Coronary artery (tissue), 2 donors: ENCODE results near the gene HSP90AB1.

Experiments
- DNase-seq: peaks from one replicate; pipeline ENCODE4 v3.0.0-alpha.2; 2017; ENCODE audit warnings: low spot score
- H3K27ac ChIP-seq, 2 donors: fragments of 200-600 bp; sonication (generic); one replicate each; pipeline ENCODE4 v1.5.1; 2016 to 2019
- H3K4me3 ChIP-seq: fragments of 200-600 bp; sonication (generic); 2 replicates; pipeline ENCODE4 v1.5.1; 2016; ENCODE audit warnings: mild to moderate bottlenecking, moderate library complexity
- TF ChIP-seq, protein P1 (sequence below): fragments of 200-600 bp; sonication (generic); IDR thresholded peaks from one replicate; pipeline ENCODE4 v1.5.1; 2019; ENCODE audit warnings: antibody characterized with exemption

The HSP90AB1 gene

DNA sequence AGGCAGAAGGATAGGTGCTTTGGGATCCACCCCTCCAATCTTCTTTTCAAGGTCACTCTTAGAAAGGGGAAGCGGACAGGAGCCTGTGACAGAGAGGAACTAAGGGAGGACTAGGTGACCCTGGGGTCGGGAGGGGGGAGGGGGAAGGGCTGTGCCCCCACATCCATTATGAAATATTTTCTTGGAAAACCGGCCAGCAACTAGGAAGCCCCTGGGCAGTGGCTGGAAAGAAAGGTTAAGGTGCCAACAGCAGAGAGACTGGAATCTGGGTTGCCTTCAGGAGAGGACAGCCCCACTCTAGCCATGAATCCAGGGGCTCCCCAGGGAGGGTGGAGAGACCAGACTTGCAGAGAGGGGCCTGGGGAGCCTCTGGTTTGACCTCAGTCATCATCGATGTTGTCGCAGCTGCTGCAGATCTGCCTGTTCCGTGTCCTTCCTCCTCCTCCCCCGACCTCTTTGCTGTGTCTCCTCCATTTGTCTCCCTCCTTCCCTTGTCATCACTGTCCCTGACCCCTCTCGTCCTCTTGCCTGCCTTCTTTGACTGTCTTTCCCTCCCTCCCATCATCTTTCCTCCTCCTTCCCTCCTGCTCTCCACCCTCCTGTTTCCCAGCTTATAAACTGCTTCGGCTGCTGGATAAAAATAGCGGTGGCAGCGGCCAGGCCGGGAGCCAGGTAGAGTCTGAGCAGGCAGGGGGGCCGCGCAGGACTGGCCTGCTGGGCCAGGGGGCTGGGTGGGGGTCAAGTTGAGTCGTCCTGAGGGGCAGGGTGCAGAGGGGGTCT, 20.3 kb upstream of the HSP90AB1 start:
- TF ChIP-seq, protein P1, sequence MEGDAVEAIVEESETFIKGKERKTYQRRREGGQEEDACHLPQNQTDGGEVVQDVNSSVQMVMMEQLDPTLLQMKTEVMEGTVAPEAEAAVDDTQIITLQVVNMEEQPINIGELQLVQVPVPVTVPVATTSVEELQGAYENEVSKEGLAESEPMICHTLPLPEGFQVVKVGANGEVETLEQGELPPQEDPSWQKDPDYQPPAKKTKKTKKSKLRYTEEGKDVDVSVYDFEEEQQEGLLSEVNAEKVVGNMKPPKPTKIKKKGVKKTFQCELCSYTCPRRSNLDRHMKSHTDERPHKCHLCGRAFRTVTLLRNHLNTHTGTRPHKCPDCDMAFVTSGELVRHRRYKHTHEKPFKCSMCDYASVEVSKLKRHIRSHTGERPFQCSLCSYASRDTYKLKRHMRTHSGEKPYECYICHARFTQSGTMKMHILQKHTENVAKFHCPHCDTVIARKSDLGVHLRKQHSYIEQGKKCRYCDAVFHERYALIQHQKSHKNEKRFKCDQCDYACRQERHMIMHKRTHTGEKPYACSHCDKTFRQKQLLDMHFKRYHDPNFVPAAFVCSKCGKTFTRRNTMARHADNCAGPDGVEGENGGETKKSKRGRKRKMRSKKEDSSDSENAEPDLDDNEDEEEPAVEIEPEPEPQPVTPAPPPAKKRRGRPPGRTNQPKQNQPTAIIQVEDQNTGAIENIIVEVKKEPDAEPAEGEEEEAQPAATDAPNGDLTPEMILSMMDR, result no peak
- peak overlapping the region; percentile 69 to 87 for H3K27ac ChIP-seq
- H3K4me3 ChIP-seq, result peak overlapping the region; percentile 58
- DNase-seq, result no peak

DNA sequence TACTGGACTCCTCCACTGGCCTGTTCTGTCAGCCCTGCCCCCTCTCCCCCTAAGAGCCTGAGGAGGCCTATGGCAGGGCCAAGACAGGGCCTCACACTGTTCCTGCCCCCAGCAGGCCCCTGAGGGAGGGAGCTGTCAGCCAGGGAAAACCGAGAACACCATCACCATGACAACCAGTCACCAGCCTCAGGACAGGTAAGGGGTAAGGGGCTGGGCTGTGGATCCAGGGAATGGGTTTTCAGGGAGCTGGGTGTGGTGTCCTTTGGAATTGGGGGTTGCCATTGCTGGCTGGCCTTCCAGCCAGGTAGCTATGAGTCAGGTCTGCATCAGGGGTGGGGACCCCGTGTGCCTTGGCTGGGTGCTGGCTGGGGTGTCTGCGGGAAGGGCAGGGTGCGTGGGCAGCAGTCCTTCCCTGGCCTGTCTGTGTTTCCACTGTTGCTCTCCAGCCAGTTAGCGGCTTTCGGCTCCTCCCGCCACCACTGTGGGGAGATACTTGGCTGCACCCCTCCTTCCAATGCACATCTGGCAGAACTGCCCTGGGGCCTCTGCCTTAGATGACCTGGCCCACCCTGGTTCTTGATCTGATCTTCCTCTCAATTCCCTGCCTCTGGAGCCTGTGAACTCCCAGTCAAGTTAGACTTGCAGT, 19.6 kb upstream of the HSP90AB1 start:
- Histone ChIP-seq H3K27ac (peak overlapping the region; percentile 69 to 87), H3K4me3 (peak overlapping the region; percentile 58)
- no peak for DNase-seq
- TF ChIP-seq, protein P1, result no peak

DNA sequence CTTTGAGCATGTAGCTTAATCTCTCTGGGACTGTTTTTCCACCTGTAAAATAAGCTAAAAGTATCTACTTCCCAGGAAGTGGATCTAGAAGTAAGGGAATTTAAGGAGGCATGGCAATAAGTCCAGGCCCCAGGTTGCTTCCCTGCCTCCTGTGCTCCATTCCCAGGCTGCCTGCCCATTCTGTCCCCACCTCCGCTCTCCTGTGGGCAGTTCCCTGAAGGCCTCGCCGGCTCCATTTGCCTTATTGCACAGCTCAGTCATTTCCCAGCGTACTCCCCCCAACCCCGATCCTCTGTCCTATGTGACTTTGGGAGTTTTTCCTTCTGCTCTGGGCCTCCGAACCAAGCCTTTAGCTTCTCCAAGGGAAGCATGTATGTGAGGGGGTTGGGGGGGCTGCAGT, 18.9 kb upstream of the HSP90AB1 start:
- H3K4me3 ChIP-seq, result peak overlapping the region; percentile 58
- TF ChIP-seq, protein P1, result no peak
- H3K27ac ChIP-seq, result peak overlapping the region in 1 of 2 donors; percentile 87
- DNase-seq, result no peak

DNA sequence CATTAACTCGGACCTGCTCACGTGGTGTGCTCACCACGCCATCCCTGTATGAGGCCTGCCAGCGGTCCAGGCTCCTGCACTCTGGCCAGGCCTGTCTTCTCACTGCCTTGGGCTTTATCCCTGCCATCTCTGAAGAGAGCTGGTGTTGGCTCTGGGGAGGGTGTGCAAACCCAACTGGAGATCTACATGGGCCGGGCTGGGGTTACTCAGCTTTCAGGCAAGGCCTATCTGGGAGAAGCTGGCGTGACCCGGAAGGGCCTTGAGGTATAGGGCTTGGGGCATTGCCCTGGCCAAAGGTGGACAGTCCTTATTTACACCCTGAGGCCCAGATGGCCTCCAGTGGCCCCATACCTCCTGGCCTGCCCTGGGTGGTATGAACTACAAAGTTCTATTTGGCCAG, 18.5 kb upstream of the HSP90AB1 start:
- no peak for DNase-seq
- peak overlapping the region in 1 of 2 donors; percentile 87 for H3K27ac ChIP-seq
- TF ChIP-seq, protein P1, result no peak
- no peak overlapping the region for H3K4me3 ChIP-seq

DNA sequence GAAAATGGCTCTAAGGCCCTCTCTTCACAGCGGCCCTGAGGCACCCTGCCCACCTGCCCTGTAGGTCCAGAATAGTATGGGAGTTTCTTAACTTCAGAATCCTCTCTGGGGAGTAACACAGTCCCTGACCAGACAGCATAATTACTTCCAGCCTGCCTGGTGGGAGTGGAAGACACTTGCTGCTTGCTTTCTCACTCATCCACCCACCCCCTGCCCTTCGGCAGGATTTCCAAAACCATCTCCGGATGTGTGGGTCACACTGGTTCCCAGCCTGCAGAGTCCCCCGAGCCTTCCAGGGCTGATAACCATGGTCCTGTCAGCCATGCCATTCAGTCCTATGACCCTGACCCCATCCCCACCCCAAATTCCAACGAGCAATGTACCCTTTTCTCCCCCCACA, 18.1 kb upstream of the HSP90AB1 start:
- TF ChIP-seq, protein P1, result no peak
- no peak for DNase-seq
- no peak overlapping the region for H3K4me3 ChIP-seq
- H3K27ac ChIP-seq, result peak overlapping the region in 1 of 2 donors; percentile 87

DNA sequence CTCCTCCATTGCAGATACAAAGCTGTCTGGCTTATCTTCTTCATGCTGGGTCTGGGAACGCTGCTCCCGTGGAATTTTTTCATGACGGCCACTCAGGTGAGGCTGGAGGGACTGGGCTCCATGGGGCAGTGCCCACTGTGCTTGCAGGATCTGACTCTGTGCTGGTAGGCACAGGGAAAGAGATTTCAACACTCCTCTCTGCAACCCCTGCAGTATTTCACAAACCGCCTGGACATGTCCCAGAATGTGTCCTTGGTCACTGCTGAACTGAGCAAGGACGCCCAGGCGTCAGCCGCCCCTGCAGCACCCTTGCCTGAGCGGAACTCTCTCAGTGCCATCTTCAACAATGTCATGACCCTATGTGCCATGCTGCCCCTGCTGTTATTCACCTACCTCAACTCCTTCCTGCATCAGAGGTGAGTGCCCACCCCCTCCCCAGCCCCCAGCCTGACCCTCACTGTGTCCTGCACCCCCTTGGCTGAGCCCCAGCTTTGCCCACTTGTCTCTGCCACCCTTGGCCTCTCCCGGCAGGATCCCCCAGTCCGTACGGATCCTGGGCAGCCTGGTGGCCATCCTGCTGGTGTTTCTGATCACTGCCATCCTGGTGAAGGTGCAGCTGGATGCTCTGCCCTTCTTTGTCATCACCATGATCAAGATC, 17.4 kb upstream of the HSP90AB1 start:
- Histone ChIP-seq H3K27ac (peak overlapping the region in 1 of 2 donors; percentile 87), H3K4me3 (no peak overlapping the region)
- TF ChIP-seq, protein P1, result no peak
- DNase-seq, result no peak
